Non-pigmented ciliary epithelial cell (primary cell): ENCODE data around the gene FRMD1.

Experiments used
- DNase-seq: peaks from one replicate; pipeline ENCODE4 v3.0.0-alpha.2; 2010; ENCODE audit warnings: low read depth

The FRMD1 gene

DNA sequence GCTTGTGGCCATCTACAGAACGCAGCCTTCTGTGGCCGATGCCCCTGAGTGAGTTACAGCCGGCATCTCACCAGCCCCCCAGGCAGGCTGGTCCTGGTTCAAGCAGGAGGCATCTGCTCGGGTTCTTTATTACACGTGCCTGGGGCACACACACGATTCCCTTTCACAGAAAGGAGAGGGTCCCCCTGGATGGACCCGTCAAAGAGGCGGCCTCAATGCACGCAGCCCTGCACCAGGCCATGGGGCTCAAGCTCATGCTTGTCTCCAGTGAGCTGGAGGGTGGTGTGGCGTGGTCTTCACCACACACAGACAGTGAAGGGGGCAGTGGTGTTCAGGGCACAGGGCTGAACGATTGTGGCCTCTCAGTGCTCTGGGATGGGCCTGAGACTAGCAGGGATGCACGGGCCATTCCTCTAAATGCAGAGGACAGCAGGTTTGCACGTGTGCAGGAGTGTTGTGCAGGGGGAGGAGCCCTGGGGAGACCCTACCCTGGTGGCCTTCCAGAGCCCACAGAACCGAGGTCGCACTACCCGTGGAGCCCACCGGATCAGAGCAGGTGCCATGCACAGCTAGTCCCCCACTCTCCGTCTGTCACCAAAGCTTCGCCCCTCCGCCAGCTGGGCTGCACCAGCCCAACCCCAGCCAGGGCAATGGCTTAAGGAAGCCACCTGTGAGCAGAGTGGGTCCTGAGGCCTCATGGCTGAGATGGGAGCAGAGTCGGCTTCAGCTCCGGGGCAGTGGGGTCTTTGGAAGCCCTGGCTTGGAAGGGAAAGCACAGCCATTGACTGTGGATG, 23.1 kb downstream of the FRMD1 start:
- no peak for DNase-seq

DNA sequence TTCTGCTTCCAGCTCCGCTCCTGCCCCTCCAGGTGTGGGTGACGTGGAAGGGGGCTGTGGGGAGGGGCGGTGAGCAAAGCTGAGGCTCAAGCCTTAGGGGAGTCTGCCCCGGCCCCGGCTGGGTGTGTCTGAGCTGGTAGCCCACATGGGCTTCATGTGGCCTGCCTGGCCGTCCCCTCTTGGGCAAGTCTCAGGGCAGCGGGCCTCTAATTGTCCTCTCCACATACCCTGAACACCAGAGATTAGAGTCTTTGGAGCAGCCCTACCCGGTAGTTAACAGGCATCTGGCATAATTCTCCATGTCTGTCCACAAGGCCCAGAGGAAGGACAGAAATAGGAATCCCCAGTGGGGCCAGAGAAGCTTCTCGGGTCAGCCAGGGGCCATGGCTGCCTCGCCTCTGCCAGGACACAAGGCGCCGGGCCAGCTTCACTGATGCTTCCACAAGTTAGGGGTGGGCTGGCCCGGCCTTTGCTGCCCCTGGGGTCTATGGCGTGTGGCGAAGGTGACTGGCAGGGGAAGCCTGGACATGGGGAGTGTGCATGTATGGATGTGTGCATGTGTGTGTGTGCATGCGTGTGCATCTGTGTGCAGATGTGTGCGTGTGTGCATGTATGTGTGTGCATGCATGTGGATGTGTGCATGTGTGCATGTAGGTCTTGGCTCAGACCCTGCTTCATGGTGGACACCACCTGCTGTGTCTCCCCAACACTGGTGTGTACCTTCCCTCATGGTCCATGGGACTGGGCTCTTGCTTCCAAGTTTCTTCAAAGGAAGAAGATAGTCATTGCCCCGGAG, 24.0 kb downstream of the FRMD1 start:
- DNase-seq: no peak

DNA sequence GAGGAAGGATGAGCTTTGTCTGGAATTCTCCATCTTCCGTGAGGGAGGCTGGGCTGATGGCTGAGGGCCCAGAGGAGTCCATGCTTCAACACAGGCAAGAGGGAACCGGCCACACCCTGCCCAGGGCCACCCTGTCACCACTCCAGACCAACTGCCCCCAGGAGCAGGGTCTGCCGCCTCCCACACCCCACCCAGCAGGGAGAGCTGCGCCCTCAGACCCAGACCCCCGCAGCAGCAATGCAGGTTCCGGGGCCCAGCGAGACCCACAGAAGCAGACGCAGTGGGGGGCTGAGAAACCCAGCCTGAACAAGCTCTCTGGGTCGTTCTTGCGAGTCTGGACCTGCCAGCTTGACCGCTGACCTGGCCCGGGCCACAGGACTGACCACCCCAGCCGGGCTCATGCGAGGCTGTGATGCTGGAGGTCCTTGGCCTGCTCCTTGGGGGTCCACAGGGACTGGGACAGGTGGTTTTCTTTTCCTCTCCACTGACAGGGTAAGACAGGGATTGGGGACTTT, 25.0 kb downstream of the FRMD1 start:
- DNase-seq: no peak

DNA sequence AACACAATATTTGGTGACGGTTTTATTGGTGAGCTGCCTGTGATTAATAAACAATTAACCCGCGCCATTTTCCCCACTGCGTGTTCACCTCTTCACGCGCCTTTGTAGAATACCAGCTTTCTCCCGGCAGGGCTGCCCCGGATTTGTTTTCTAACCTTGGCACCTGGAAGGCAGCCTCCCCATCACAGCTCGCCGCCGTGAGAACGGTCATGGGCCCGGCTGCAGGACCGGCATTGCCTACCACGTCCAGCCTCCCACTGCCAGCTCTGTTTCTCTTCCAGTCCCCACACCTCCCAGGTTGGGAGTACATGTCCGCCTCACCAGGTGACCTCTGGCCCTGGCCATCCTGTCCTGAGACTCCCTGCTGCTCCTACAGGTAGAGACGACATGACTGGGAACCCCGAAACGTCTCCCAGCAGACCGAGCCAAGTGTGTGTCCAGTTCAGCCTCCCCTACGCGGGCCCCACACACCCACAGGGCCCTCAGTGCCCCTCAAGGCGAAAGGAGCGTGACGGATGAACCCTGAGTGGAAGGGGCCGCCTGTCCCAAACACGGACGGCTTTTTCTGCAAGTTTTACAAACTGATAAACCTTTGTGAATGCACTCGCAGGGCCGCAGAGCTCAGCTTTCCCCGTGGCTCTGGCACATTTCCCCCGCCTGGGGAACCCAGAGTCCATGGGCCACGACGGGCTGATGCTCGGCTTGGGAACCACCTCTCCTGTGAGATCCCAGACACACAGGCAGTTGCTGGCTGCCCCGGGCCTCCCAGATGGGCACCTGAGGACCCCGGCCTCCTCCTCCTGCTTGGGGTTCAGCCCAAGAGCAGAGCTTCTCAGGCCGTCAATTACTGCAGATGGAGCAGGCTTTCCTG, 25.7 kb downstream of the FRMD1 start:
- no peak for DNase-seq

DNA sequence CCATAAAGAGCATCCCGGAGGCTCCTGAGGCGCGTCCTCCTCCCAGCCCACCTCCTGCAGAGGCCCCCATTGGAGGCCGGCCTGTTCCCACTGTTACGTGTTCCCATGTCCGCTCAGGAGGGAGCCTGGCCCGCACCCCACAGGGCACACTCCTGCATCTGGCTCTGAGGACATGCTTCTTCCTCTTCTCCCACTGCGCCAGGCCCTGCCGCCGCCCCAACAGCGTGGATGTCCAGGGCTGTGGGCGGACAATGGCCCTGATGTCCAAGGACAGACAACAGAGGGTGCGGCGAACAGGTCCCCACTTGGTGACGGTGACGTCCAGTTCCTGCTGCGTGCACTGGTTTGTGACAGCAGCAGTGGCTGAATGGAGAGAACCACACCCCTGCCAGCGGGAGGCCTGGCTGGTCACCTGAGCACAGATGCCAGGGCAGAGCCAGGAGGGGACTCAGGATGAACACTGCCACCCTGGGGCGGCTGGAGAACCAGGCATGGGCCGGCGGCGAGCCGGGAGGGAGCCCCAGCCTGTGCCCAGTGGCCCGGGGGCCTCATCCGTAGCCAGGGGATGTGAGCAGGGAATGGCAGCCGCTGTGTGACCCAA, 26.6 kb downstream of the FRMD1 start:
- DNase-seq: no peak

DNA sequence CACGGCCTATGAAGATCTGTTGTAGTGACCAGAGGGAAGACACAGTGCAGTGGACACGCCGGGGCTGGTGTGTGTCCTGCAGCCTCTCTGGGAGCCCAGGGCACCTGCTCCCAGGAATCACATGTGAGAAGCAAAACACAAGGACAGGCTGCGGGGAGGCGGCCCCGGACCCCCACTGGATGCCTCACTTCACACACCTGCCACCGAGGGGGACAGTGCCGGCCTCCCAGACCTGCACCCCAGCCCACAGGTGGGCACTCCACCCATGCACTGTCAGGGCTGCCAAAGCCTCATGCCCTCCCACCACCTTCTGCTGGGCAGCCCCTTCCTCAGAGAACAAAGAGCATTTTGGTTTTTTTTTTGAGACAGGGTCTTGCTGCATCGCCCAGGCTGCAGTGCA, 27.4 kb downstream of the FRMD1 start:
- DNase-seq: no peak

DNA sequence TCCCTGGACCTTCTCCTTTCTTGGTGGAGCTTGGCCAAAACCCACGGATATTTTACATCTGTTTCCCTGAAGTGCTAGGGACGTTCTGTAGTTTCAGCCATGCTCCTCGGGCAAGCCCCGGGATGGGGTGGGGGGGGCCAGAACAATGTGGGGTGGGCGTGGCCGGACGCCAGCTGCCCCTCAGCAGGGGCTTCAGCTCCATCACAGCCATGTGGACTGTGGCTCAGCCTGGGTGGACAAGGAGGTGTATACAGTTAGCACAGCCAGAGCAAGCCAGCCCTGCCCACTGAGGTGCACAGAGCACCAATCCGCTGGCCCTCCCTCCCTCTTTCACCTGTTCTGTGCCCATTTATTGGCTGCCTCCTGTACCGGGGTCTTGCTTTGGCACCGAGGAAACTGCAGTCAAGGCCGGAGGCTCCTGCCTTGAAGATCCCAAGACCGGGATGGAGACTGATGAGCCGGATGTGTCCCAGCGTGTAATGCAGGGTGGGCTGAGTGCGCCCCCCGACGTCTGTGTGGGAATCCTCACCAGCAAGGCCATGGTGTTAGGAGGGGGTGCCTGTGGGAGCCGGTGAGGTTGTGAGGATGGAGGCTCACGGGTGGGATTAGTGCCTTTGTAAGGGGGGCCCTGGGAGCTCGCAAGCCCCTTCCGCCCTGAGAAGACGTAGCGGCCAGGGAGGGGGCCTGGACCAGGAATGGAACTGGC, 28.0 kb downstream of the FRMD1 start:
- no peak for DNase-seq

DNA sequence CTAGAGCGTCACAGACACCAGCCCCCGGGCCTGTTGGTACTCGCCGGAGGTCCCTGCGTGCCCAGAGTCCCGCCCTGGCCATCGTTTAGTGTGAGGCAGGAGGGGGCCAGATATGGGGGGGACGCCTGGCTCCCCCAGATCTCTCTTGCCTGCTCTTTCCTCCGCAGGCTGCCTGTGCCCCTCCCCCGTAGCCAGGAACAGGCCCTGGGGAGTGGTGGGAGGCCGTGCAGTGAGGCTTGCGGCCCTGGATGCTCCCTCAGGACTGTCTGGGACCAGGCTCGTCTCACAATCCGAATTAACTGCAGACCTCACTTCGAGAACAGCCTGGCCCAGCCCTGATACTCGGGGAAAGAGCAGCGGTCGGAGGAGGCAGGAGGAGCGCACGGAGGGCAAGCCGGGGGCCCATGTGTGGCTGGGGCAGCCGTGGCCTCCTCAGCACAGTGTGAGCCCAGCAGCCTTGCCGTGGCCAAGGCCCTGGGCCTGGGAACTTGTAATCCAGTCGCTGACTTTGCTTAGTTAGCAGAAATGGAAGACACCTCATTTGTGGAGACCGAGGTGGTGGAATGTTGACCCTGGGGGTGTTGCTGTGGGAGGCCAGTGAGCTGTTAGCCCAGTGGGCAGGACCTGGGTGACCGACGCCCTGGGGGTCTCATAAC, 28.7 kb downstream of the FRMD1 start:
- DNase-seq: no peak

DNA sequence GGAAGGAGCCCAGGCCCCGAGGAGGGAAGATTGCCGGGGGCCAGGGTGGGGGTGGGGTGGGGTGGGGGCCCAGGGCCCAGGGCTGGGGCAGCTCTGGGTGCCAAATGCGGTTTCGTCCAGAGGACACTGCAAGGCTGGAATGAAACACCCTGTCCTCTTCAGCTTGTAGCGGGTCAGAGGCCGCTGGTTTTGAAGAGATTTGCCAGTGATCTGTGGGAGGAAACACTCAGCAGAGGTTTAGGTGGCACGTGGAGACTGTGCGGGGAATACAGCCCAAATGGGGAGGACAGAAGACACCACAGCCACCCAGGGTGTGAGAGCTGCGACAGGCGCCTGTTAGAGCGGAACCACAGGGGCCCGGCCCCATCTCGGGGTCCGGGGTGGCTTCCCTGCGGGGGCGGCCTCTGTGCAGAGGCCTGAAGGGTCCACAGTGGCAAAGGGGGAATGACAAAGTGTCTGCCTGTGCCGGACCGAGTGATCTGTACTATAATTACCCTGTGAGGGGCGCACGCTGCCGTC, 29.2 kb downstream of the FRMD1 start:
- DNase-seq: no peak

DNA sequence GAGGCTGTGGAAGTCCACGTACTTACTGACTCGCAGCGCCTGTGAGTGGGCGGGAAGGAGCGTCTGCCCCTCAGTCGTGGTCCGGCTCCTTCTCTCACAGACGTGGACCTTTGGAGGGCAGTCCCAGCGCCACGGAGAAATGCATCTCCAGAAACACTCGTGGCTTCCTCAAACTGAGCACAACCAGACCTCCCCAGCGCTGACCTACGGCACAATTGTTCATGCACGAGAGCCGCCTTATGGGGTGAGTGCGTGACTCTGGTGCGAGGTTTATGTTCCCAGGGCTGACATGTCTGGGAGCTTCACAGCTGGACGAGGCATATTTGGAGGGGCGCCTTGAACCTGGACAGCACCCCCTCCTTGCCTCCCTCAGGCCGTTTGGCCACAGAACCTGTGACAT, 29.7 kb downstream of the FRMD1 start:
- DNase-seq: no peak

DNA sequence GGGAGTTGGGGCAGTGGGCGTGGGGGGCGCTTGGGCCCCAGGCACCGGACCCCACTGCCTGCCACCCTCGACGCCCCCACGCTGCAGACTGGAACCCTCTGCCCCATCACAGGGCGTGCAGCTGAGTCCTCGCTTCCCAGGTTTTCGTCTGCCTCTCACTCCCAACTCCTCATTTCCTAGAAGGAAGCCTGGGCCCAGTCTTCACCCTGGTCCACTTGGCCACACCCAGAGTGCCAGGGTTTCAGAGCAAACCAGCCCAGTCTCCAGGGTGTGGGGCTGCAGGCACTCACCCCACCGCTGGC, 30.3 kb downstream of the FRMD1 start:
- DNase-seq: no peak

DNA sequence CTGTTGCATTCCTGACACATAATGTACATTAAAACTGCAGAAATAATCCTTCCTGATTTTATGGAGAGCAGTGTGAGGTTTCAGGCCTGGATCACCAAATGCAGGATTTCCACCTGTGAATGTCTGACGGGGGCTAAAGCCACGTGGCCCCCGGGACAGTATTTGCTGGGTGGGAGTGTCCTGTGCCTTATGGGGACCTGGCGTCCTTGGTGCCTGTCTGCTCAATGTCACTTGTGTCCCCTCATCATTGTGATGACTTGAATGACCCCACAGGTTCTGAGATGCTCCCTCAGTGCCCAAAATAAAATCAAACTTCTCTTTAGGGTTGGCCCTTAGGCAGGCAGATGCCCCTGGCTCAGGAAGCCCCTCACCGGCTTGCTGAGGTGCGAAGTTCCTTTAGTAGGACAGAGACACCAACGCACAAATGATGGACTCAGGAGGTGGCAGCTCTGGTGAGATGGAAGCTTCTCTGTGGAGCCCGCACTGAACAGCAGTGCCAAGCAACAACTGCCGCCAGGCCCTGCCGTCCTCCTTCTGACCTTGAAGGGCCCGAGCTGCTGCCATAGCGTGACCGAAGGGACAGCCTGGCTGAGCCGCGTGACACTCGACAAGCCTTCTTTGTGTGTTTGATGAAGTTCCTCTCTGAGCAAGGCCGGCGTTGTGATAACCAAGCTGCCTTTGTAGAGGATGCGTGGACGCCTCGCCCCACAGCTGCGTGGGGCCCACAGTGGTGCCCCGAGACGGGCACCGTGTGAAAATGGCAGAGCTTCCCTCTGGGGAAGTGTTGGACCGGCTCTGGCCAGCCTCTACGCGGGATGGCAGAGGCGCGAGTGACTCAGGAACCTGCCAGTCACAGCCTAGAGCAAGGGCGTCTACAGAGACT, 30.9 kb downstream of the FRMD1 start:
- DNase-seq: no peak

DNA sequence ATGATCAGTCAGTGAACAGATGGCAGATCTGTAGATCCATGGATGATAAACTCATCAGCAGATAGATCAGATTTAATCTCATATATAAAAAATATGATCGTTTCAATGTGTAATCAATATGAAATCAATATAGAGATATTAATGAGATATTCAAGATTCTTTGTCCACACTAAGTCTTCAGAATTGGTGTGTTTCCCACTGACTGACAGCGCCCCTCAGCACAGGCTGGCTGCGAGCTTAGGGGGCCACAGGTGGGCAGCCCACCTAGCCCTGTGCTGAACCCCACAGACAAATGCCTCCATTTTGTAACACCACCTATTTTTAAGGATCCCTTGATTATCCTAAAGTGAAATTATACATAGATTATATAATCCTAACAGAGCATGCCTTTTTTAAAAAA, 32.3 kb downstream of the FRMD1 start:
- no peak for DNase-seq

DNA sequence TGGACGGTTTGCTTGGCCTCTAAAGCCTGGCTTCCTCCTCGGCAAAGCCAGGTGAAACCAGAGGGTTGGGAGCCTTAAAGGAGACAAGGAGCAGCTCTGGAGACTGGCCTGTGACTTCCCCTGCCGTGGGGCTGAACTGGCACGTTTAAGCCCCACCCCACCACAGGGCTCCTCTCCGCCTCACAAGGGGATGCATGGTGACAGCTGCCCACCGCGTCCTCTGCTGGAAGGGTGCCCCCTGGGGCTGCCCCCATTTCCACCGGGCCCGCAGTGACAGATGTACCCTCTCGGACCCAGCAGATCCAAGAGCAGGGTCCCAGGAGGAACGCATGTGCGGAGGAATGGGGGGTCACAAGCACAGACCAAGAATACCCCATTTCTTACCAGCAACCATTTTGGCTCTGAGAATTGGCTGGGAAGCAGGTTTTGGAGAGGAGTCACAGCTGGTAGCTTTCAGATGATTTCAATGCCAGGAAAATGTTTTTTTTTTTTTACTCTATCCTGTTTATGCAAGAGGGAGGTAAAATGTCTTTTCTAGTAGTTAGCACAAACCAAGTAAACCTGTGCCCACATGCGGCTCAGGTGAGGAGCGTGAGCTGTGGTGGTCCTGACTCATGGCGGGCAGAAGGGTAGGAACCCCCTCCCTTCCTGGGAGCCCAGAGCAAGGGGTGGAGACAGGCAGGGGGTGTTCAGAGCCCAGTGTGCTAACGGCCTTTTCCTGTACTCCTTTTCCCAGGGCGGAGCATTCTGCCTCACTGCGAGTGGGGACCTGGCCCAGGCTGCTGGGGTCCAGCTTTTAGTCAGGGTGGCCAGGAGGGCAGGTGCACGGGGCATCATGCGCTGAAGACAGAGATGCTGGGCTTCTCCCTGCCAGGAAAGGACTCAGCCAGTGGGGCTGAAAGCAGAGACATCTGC, 33.0 kb downstream of the FRMD1 start:
- DNase-seq: no peak

DNA sequence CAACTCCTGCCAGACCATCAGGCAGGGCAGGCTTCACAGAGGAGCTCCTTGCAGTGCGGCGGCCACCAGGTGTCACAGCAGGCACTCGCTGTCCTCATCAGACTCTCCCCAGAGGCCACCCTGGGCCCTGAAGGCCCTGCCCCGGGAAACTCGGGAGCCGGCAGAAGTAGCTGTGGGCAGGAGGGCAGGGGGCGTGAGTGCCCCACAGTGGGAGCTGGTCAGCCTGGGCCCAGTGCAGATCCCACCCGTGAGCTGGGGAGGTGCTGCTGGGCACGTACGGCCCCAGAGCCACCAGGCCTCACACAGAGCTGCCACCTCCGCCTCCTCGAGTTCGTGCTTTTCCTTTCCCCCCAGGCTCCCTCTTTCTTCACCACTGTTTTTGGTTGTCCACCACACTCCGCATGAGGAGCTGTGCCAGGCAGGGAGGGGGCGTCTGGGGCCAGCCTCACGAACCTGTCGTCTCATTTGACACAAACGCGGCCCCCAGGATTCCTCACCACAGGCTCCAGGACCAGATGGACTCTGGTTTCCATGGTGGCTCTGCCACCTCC, 33.8 kb downstream of the FRMD1 start:
- no peak for DNase-seq

DNA sequence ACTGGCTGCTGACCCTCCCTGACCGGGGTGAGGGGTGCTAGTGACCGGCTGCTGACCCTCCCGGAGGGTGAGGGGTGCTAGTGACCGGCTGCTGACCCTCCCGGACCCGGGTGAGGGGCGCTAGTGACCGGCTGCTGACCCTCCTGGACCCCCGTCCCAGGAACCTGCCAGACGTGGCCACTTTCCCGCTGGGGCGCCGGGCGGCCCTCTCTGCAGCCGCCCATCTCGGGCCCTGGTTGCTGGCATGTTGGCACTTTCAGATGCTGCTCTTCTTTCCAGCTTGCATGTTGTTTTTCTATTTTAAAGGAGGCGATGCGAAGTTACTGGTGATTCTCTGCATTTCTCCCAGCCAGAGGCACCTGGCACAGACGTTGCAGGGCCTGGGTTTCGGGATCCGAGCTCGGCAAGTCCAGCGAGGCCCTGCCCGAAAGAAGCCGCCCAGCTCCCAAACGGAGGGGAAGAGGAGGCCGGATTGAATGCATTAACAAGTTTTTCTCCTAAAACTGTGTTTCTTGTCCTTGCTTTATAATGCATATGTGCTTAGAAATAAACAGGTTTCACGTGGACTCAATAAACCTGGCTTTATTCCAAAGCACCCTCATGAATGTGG, 34.4 kb downstream of the FRMD1 start:
- DNase-seq: no peak

DNA sequence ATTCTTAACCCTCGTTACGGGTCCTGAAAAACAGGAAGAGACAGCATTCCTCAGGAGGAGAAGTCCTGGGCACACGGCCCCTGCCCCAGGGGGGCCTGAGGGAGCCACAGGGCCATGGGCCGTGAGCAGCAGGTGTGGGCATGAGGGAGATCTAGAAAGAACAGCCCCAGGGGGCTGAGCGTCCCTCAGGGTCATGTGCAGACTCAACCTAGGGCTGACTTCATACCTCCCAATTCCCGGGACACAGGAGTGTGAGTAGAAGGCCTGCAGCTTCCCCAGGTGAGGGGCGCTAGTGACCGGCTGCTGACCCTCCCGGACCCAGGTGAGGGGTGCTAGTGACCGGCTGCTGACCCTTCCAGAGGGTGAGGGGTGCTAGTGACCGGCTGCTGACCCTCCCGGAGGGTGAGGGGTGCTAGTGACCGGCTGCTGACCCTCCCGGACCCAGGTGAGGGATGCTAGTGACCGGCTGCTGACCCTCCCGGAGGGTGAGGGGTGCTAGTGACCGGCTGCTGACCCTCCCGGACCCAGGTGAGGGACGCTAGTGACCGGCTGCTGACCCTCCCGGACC, 35.1 kb downstream of the FRMD1 start:
- no peak for DNase-seq
